Trophoblast cell (in vitro differentiated cells and primary cell): ENCODE data around the gene SPIN1.

ENCODE experiments used
- DNase-seq, 2 donors: peaks; one replicate each; pipeline ENCODE4 v3.0.0-alpha.2; 2016
- H2AFZ ChIP-seq: 2 replicates; pipeline ENCODE4 v1.6.1; 2013; ENCODE audit warnings: low read length, moderate library complexity, mild to moderate bottlenecking; ENCODE audit not compliant: insufficient read depth, poor library complexity
- H2AK5ac ChIP-seq: 2 replicates; pipeline ENCODE4 v1.6.1; 2013; ENCODE audit warnings: mild to moderate bottlenecking, low read length
- H2BK120ac ChIP-seq: 2 replicates; pipeline ENCODE4 v1.6.1; 2013; ENCODE audit warnings: low read length, mild to moderate bottlenecking, moderate library complexity; ENCODE audit not compliant: insufficient read depth, poor library complexity
- H2BK12ac ChIP-seq: 2 replicates; pipeline ENCODE4 v1.6.1; 2013; ENCODE audit warnings: mild to moderate bottlenecking, low read length, moderate library complexity
- H2BK5ac ChIP-seq: 2 replicates; pipeline ENCODE4 v1.6.1; 2013; ENCODE audit warnings: low read length, low read depth, moderate library complexity, mild to moderate bottlenecking; ENCODE audit not compliant: poor library complexity
- H3K14ac ChIP-seq: 2 replicates; pipeline ENCODE4 v1.6.1; 2013; ENCODE audit warnings: mild to moderate bottlenecking, low read length
- H3K18ac ChIP-seq: 2 replicates; pipeline ENCODE4 v1.6.1; 2013; ENCODE audit warnings: mild to moderate bottlenecking, low read length
- H3K23ac ChIP-seq: 2 replicates; pipeline ENCODE4 v1.6.1; 2013; ENCODE audit warnings: low read length
- H3K27ac ChIP-seq: 2 replicates; pipeline ENCODE4 v1.5.1; 2013; ENCODE audit warnings: low read depth, mild to moderate bottlenecking, inconsistent platforms, low read length, moderate library complexity
- H3K27me3 ChIP-seq: 2 replicates; pipeline ENCODE4 v1.6.1; 2013; ENCODE audit warnings: inconsistent platforms, mild to moderate bottlenecking, low read length, moderate library complexity; ENCODE audit not compliant: insufficient read depth
- H3K36me3 ChIP-seq, 2 experiments: 1 replicate in 1 of 2; 2 replicates in 1 of 2; pipeline ENCODE4 v1.6.1; 2013; ENCODE audit warnings: low read length in 2 of 2, mild to moderate bottlenecking in 2 of 2, moderate library complexity in 1 of 2; ENCODE audit not compliant: insufficient read depth in 2 of 2, control insufficient read depth in 1 of 2
- H3K4ac ChIP-seq: 2 replicates; pipeline ENCODE4 v1.6.1; 2013; ENCODE audit warnings: low read depth, mild to moderate bottlenecking, low read length, moderate library complexity
- H3K4me1 ChIP-seq, 2 experiments: 1 replicate in 1 of 2; 2 replicates in 1 of 2; pipeline ENCODE4 v1.6.1; 2013; ENCODE audit warnings: low read length in 2 of 2, mild to moderate bottlenecking in 2 of 2, moderate library complexity in 1 of 2; ENCODE audit not compliant: insufficient read depth in 2 of 2, control insufficient read depth in 1 of 2
- H3K4me2 ChIP-seq: 2 replicates; pipeline ENCODE4 v1.6.1; 2013; ENCODE audit warnings: inconsistent platforms, mild to moderate bottlenecking, low read length, moderate library complexity
- H3K4me3 ChIP-seq: 2 replicates; pipeline ENCODE4 v1.5.1; 2013; ENCODE audit warnings: mild to moderate bottlenecking, low read depth, low read length, inconsistent platforms
- H3K79me1 ChIP-seq: one replicate; pipeline ENCODE4 v1.6.1; 2013; ENCODE audit warnings: low read length
- H3K79me2 ChIP-seq: 2 replicates; pipeline ENCODE4 v1.6.1; 2013; ENCODE audit warnings: low read length, mild to moderate bottlenecking; ENCODE audit not compliant: control insufficient read depth, insufficient read depth, poor library complexity
- H3K9ac ChIP-seq: 2 replicates; pipeline ENCODE4 v1.6.1; 2013; ENCODE audit warnings: mild to moderate bottlenecking, low read length
- H3K9me3 ChIP-seq: 2 replicates; pipeline ENCODE4 v1.6.1; 2013; ENCODE audit warnings: low read depth, mild to moderate bottlenecking, control low read depth, inconsistent platforms, low read length; ENCODE audit not compliant: insufficient read depth
- H4K12ac ChIP-seq: 2 replicates; pipeline ENCODE4 v1.6.1; 2013; ENCODE audit warnings: low read depth, mild to moderate bottlenecking, low read length, moderate library complexity
- H4K8ac ChIP-seq: 2 replicates; pipeline ENCODE4 v1.6.1; 2013; ENCODE audit warnings: low read depth, mild to moderate bottlenecking, low read length, moderate library complexity
- H4K91ac ChIP-seq: one replicate; pipeline ENCODE4 v1.6.1; 2013; ENCODE audit warnings: low read depth, mild to moderate bottlenecking, low read length, moderate library complexity
- WGBS: extraction: QIAGEN DNeasy Blood & Tissue Kit; methylation state at CpG from one replicate; pipeline ENCODE4 v1.1.7; 2013; ENCODE audit warnings: missing lambda C conversion rate; ENCODE audit not compliant: insufficient read length, insufficient coverage; ENCODE audit errors: extremely low coverage; 5-methylcytosine and 5-hydroxymethylcytosine counted together

Gene SPIN1

GRCh38 chr9:88436379-88436778, 48.1 kb downstream of the SPIN1 start:
- H2BK120ac ChIP-seq = no peak overlapping the region
- H4K12ac ChIP-seq = no peak overlapping the region
- no peaks in the 10 kb centered on the region for H3K27me3 ChIP-seq
- no peak overlapping the region for H3K14ac ChIP-seq
- no peak overlapping the region for H3K18ac ChIP-seq
- no peak overlapping the region for H3K4me2 ChIP-seq
- H2BK12ac ChIP-seq = no peak overlapping the region
- peaks cover 3 to 4% of the 10 kb centered on the region in 2 experiments for H3K4me1 ChIP-seq
- H2BK5ac ChIP-seq = no peak overlapping the region
- H3K9me3 ChIP-seq = no peaks in the 10 kb centered on the region
- peaks cover 11% of the 10 kb centered on the region for H3K79me2 ChIP-seq
- no peak overlapping the region for H3K23ac ChIP-seq
- H2AFZ ChIP-seq = no peak overlapping the region
- peak overlapping the region; percentile 14 for H3K4ac ChIP-seq
- no peak overlapping the region for H3K27ac ChIP-seq
- no peak overlapping the region for H3K9ac ChIP-seq
- H4K8ac ChIP-seq = no peak overlapping the region
- H4K91ac ChIP-seq = no peak overlapping the region
- WGBS = no CpG with 5 or more reads among the region's 4 CpGs
- no peak overlapping the region for H2AK5ac ChIP-seq
- no peak for DNase-seq
- no peak overlapping the region for H3K4me3 ChIP-seq
- peaks cover 20 to 21% of the 10 kb centered on the region in 2 experiments for H3K36me3 ChIP-seq
- no peaks in the 10 kb centered on the region for H3K79me1 ChIP-seq

- Histone ChIP-seq H3K4me1 (peaks cover 3 to 4% of the 10 kb centered on the region in 2 experiments), H2BK5ac (no peak overlapping the region), H3K36me3 (peaks cover 17% of the 10 kb centered on the region in 2 experiments), H4K91ac (no peak overlapping the region), H2AFZ (no peak overlapping the region), H4K12ac (no peak overlapping the region), H3K79me2 (peaks cover 12% of the 10 kb centered on the region), H3K4me3 (no peak overlapping the region), H3K27ac (no peak overlapping the region), H3K79me1 (no peaks in the 10 kb centered on the region), H4K8ac (no peak overlapping the region), H3K14ac (no peak overlapping the region), H3K4me2 (no peak overlapping the region), H3K9ac (no peak overlapping the region), H3K27me3 (no peaks in the 10 kb centered on the region), H3K9me3 (no peaks in the 10 kb centered on the region), H2AK5ac (no peak overlapping the region), H3K23ac (no peak overlapping the region), H3K18ac (no peak overlapping the region), H2BK120ac (no peak overlapping the region), H2BK12ac (no peak overlapping the region), H3K4ac (peak overlapping the region; percentile 73)
- DNase-seq = no peak
- WGBS = no CpG with 5 or more reads among the region's 13 CpGs
Observed at GRCh38 chr9:88437210-88438146, 49.2 kb downstream of the SPIN1 start.

GRCh38 chr9:88438811-88439210, 50.6 kb downstream of the SPIN1 start:
- no peak overlapping the region for H3K9ac ChIP-seq
- no peak overlapping the region for H2BK12ac ChIP-seq
- H4K12ac ChIP-seq = no peak overlapping the region
- peaks cover 15% of the 10 kb centered on the region for H3K79me2 ChIP-seq
- no peaks in the 10 kb centered on the region for H3K79me1 ChIP-seq
- H3K36me3 ChIP-seq = peaks cover 10 to 11% of the 10 kb centered on the region in 2 experiments
- H2AFZ ChIP-seq = no peak overlapping the region
- H3K18ac ChIP-seq = no peak overlapping the region
- DNase-seq = no peak
- no peak overlapping the region for H2BK5ac ChIP-seq
- H3K4me2 ChIP-seq = no peak overlapping the region
- no peaks in the 10 kb centered on the region for H3K9me3 ChIP-seq
- no peak overlapping the region for H3K14ac ChIP-seq
- H3K27ac ChIP-seq = no peak overlapping the region
- H4K8ac ChIP-seq = no peak overlapping the region
- no peak overlapping the region for H2BK120ac ChIP-seq
- no peak overlapping the region for H2AK5ac ChIP-seq
- no peaks in the 10 kb centered on the region for H3K27me3 ChIP-seq
- no peak overlapping the region for H3K23ac ChIP-seq
- H3K4me3 ChIP-seq = no peak overlapping the region
- no peak overlapping the region for H4K91ac ChIP-seq
- no CpG with 5 or more reads among the region's 3 CpGs for WGBS
- no peak overlapping the region for H3K4ac ChIP-seq
- peaks cover 3 to 7% of the 10 kb centered on the region in 2 experiments for H3K4me1 ChIP-seq

- Histone ChIP-seq H3K9me3 (no peaks in the 10 kb centered on the region), H3K4me2 (no peak overlapping the region)
Observed at GRCh38 chr9:88441301-88442007, 53.2 kb downstream of the SPIN1 start.

More at GRCh38 chr9:88441301-88442007, 53.2 kb downstream of the SPIN1 start:
- Histone ChIP-seq H2BK120ac (no peak overlapping the region), H3K4me1 (peaks cover 0 to 9% of the 10 kb centered on the region in 2 experiments), H3K14ac (no peak overlapping the region), H3K9ac (no peak overlapping the region), H4K91ac (no peak overlapping the region), H2BK12ac (no peak overlapping the region), H3K4ac (peak overlapping the region; percentile 50), H3K79me2 (peaks cover 16% of the 10 kb centered on the region), H4K8ac (no peak overlapping the region), H3K23ac (no peak overlapping the region), H2AFZ (no peak overlapping the region), H3K36me3 (peaks cover 4 to 7% of the 10 kb centered on the region in 2 experiments), H2BK5ac (no peak overlapping the region), H3K4me3 (no peak overlapping the region), H3K18ac (no peak overlapping the region), H3K27me3 (no peaks in the 10 kb centered on the region), H2AK5ac (no peak overlapping the region), H3K27ac (no peak overlapping the region), H3K79me1 (no peaks in the 10 kb centered on the region), H4K12ac (peak overlapping the region; percentile 39)
- no peak for DNase-seq
- no CpG with 5 or more reads among the region's 15 CpGs for WGBS
